Endothelial cell of hepatic sinusoid (primary cell): ENCODE results near the gene TXNRD3.

ENCODE experiments used
- in situ Hi-C: cut with HindIII; loops from 2 replicates; pipeline ENCODE4 v1.10.0; 2017; ENCODE audit warnings: low sequenced_read_pairs

TXNRD3 gene

DNA sequence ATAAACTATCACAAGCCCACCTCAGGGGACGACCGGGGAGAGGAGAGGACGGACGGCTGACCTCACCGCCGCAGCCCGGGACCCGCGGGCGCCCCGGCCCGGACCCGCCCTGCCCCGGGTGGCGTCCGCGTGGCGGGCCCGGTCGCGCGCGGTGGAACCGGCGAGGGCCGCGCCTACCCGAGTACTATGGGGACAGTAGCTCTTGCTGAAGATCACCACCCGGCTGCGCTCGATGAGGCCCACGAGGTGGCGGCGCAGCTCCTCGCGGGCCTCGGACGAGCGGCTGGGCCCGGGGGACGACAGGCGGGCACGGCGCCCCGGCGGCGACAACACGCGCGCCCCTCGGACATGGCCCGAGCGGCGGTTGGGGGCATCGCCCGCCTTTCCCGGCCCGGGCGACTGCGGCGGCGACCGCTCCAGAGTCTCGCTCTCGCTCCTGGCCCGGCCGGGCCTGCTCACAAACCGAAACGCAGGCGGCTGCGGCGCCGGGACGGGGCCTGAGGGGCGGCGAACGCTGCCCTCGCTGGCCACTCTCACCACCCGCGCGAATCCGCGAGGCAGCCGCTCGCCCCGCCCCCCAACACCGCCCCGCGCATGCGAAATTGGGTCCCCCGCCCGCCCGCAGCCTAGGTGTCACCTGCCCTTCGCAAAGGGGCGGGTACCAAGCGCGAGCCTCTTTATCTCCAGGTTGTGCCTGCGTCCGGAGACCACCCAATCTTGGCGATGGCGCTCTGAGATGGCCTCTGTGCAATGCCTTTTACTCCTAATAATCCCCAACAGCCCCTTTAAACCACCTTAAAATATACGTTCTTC is at the start of gene TXNRD3:
Gene TXNRD3 (minus strand): TSS at position 554 of the 813 bp plus-strand sequence.
- in situ Hi-C loops, result no loop called here

- in situ Hi-C loops, result loop anchor here (5.0 to 10.0 kb wide), 2 partner anchors 273 to 341 kb away; no protein-coding TSS in a partner anchor
These were observed 48.9 kb upstream of the TXNRD3 start, which contains the start of gene CHCHD6 for GRCh38 chr3:126703512-126704493. CHCHD6 (plus strand) TSS chr3:126704240; CDS start chr3:126704313, 73 bp downstream.

GRCh38 chr3:126699011-126699410 is 44.1 kb upstream of the TXNRD3 start:
- in situ Hi-C loops, result no loop called here

- in situ Hi-C loops, result no loop called here
These were observed 41.9 kb upstream of the TXNRD3 start for GRCh38 chr3:126696701-126697267.

DNA sequence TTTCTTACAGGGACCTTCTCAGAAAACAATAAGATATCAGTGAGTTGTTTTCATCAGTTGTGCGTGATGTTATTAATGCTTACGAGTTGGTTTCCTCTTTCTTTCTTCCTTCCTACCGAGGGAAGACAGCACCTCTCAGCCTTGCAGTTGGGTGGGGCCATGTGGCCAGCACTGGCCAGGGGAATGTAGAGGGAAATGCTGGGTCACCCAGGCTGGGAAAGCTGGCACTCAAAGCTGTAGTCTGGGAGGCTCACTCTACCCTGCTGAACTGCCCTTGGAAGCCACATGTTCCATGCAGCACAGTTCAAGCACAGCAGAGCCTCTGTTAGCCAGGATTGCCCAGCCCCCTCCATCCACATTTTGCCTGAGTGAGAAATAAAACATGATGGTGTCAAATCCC is 39.0 kb upstream of the TXNRD3 start:
- in situ Hi-C loops, result no loop called here

GRCh38 chr3:126692858-126693257 is 37.9 kb upstream of the TXNRD3 start:
- in situ Hi-C loops, result no loop called here

DNA sequence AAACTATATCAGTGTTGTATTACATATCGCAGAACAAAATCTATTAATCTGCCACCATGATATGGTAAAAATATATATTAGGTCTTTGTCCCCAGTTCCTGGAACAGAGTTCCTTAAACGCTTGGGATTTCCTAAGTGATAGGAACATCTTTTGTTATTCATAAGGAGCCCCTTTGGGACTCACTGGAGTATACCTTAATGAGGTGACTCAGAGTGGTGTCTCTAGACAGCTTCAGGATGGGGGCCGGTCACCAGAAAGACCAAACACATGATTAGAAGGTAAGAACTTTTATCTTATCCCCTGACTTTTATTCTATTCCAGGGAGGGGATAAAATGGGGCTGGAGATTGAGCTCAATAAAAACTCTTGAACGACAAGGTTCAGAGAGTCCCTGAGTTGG is 36.8 kb upstream of the TXNRD3 start:
- in situ Hi-C loops, result no loop called here

DNA sequence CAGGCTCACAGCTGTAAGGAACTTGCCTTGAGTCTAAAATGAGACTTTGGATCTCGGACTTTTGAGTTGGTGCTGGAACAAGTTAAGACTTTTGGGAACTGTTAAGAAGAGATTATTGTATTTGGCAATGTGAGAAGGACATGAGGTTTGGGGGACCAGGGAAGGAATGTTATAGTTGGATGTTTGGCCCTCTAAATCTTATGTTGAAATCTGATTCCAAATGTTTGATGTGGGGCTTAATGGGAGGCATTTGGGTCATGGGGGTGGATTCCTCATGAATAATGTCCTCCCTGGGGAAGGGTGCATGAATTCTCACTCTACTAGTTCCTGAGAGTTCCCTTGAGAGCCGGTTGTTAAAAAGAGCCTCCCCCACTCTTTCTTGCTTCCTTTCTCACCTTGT is 30.6 kb upstream of the TXNRD3 start:
- in situ Hi-C loops, result no loop called here

DNA sequence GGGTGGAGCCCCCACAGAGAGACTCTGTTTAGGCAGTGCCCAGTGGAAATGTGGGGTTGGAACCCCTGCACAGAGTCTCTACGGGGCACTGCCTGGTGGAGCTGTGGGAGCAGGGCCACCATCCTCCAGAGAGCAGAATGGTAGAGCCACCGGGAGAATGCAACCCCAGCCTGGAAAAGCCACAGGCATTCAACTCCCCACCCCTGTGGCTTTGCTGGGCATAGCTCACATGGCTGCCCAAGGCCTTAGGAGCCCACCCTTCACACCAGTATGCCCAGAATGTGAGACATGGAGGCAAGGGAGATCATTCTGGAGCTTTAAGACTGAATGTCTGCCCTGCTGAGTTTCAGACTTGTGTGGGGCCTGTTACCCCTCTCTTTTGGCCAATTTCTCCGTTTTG is 30.1 kb upstream of the TXNRD3 start:
- in situ Hi-C loops, result no loop called here

- in situ Hi-C loops, result no loop called here
These were observed 29.4 kb upstream of the TXNRD3 start for GRCh38 chr3:126684218-126684751.

DNA sequence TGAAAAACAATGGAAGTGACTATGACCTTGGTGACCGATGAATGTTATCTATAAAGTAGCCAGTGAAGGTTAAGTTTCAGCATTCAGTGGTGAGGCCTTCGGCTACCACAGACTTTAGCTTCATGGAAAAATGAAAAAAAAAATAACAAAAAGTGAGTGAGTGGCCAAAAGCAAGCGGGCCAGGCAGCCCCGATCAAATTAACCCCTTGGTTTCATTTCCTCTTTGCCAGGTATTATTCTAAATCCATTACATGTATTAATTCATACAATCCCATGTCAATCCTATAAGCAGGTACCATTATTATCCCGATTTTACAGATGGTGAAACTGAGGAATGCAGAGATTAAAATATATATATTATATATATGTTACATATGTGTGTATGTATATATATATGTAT is 28.1 kb upstream of the TXNRD3 start:
- in situ Hi-C loops, result no loop called here

- in situ Hi-C loops, result no loop called here
These were observed 27.1 kb upstream of the TXNRD3 start for GRCh38 chr3:126682009-126682408.

DNA sequence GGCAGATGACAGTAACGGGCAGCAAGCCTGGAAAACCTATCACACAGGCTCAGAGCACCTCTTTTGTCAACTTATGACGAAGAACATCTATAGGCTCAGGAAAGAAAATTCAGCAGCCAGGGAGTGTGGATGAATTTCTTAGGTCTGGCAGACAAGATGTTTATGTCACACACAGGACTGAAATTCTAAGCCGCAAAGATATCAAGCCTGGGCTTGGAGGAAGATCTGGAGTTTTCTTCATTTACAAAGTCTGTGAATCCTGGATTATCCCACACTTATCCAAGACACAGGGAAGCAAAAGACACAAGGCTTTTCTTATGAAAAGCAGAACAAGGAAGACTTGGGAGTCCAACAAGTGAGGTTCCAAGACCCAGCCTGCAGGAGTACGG is 25.7 kb upstream of the TXNRD3 start:
- in situ Hi-C loops, result no loop called here

- in situ Hi-C loops, result loop anchor here (10.0 kb wide), 1 partner anchor 365 kb away; no protein-coding TSS in a partner anchor
These were observed 25.1 kb upstream of the TXNRD3 start for GRCh38 chr3:126679831-126680666.

GRCh38 chr3:126679318-126679751 is 24.4 kb upstream of the TXNRD3 start:
- in situ Hi-C loops, result loop anchor here (10.0 kb wide), 1 partner anchor 365 kb away; no protein-coding TSS in a partner anchor

DNA sequence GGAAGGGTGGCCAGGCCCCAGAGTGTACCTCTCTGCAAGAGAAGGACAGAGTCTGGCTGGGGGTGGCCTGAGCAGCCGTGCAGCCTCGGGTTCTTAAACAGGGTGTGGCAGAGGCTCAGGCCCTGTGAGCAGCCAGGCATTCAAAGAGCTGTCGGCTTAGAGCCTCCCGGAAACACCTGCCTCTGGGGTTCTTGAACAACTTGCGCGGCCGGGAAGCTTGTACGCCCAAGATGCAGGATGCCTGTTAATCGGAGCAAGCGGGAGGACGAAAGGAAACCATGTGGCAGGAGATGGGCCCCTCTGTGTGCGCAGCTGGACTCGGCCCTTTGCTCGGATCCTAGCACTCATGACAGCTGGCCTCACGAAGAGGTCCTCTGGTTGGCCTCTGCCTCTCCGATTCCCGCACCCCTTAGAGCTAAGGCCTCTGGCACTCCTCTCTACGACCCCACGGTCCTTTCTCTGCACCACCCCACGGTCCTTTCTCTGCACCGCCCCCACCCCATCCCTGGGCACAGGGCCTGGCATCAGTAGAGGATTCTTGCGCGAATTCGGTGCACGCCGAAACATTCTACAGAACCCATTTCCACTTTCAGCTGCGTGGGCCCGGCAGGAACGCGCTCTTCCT is 23.9 kb upstream of the TXNRD3 start:
- in situ Hi-C loops, result loop anchor here (10.0 kb wide), 1 partner anchor 366 kb away; no protein-coding TSS in a partner anchor

- in situ Hi-C loops, result loop anchor here (10.0 kb wide), 1 partner anchor 367 kb away; no protein-coding TSS in a partner anchor
These were observed 23.1 kb upstream of the TXNRD3 start for GRCh38 chr3:126677862-126678503.

GRCh38 chr3:126676919-126677705 is 22.2 kb upstream of the TXNRD3 start:
- in situ Hi-C loops, result loop anchor here (10.0 kb wide), 1 partner anchor 368 kb away; no protein-coding TSS in a partner anchor
